ENCODE data around the gene SARDH. TPM values are rescaled to one million over a fixed set of nuclear protein-coding genes. Genes with fewer than 3 reads are reported as not detected.

Gene SARDH
- total RNA-seq, 1 experiment from 2014 or later: 20.9 TPM

- H3K4me3 ChIP-seq: no peak overlapping the region
- peaks cover 27% of the 10 kb centered on the region for H3K4me1 ChIP-seq (replicated peaks)
- H3K27me3 ChIP-seq (replicated peaks): no peaks in the 10 kb centered on the region
- H3K36me3 ChIP-seq: peaks cover 42% of the 10 kb centered on the region
- H3K9me3 ChIP-seq (replicated peaks): no peaks in the 10 kb centered on the region
- no peak overlapping the region for H3K27ac ChIP-seq
- no peak for DNase-seq (ENCODE audit: low read depth in 1 of 2, low spot score in 2 of 2)
Measured at GRCh38 chr9:133707763-133708245, 30.3 kb downstream of the SARDH start.

GRCh38 chr9:133707065-133707762, 30.9 kb downstream of the SARDH start:
- Histone ChIP-seq H3K4me1 (replicated peaks) (peaks cover 22% of the 10 kb centered on the region), H3K9me3 (replicated peaks) (no peaks in the 10 kb centered on the region), H3K27ac (no peak overlapping the region), H3K4me3 (no peak overlapping the region), H3K27me3 (replicated peaks) (no peaks in the 10 kb centered on the region), H3K36me3 (peaks cover 36% of the 10 kb centered on the region)
- DNase-seq (ENCODE audit: low read depth in 1 of 2, low spot score in 2 of 2): no peak

- Histone ChIP-seq H3K4me3 (no peak overlapping the region), H3K9me3 (replicated peaks) (no peaks in the 10 kb centered on the region), H3K27ac (no peak overlapping the region), H3K36me3 (peaks cover 37% of the 10 kb centered on the region), H3K27me3 (replicated peaks) (no peaks in the 10 kb centered on the region), H3K4me1 (replicated peaks) (peaks cover 14% of the 10 kb centered on the region)
- DNase-seq (ENCODE audit: low read depth in 1 of 2, low spot score in 2 of 2): no peak
Measured at GRCh38 chr9:133706307-133707050, 31.7 kb downstream of the SARDH start.

- H3K9me3 ChIP-seq (replicated peaks): no peaks in the 10 kb centered on the region
- H3K4me1 ChIP-seq (replicated peaks): peaks cover 5% of the 10 kb centered on the region
- no peak for DNase-seq (ENCODE audit: low read depth in 1 of 2, low spot score in 2 of 2)
- no peaks in the 10 kb centered on the region for H3K27me3 ChIP-seq (replicated peaks)
- H3K36me3 ChIP-seq: peaks cover 35% of the 10 kb centered on the region
- no peak overlapping the region for H3K4me3 ChIP-seq
- no peak overlapping the region for H3K27ac ChIP-seq
Measured at GRCh38 chr9:133705576-133705975, 32.6 kb downstream of the SARDH start.

- no peaks in the 10 kb centered on the region for H3K9me3 ChIP-seq (replicated peaks)
Measured at GRCh38 chr9:133704711-133705181, 33.4 kb downstream of the SARDH start.

GRCh38 chr9:133703591-133704399, 34.4 kb downstream of the SARDH start:
- H3K36me3 ChIP-seq: peaks cover 29% of the 10 kb centered on the region

More at GRCh38 chr9:133704711-133705181, 33.4 kb downstream of the SARDH start:
- peaks cover 28% of the 10 kb centered on the region for H3K36me3 ChIP-seq
- H3K27me3 ChIP-seq (replicated peaks): no peaks in the 10 kb centered on the region
- H3K27ac ChIP-seq: no peak overlapping the region
- DNase-seq (ENCODE audit: low read depth in 1 of 2, low spot score in 2 of 2): no peak
- no peaks in the 10 kb centered on the region for H3K4me1 ChIP-seq (replicated peaks)
- H3K4me3 ChIP-seq: no peak overlapping the region

GRCh38 chr9:133702798-133703590, 35.2 kb downstream of the SARDH start:
- H3K27ac ChIP-seq: no peak overlapping the region
- H3K27me3 ChIP-seq (replicated peaks): no peaks in the 10 kb centered on the region
- H3K4me1 ChIP-seq (replicated peaks): no peaks in the 10 kb centered on the region
- no peaks in the 10 kb centered on the region for H3K9me3 ChIP-seq (replicated peaks)
- DNase-seq (ENCODE audit: low read depth in 1 of 2, low spot score in 2 of 2): no peak
- peaks cover 22% of the 10 kb centered on the region for H3K36me3 ChIP-seq
- H3K4me3 ChIP-seq: no peak overlapping the region

More at GRCh38 chr9:133703591-133704399, 34.4 kb downstream of the SARDH start:
- no peaks in the 10 kb centered on the region for H3K27me3 ChIP-seq (replicated peaks)
- H3K4me1 ChIP-seq (replicated peaks): no peaks in the 10 kb centered on the region
- DNase-seq (ENCODE audit: low read depth in 1 of 2, low spot score in 2 of 2): no peak
- no peaks in the 10 kb centered on the region for H3K9me3 ChIP-seq (replicated peaks)
- no peak overlapping the region for H3K27ac ChIP-seq
- no peak overlapping the region for H3K4me3 ChIP-seq

GRCh38 chr9:133701981-133702797, 36.0 kb downstream of the SARDH start:
- Histone ChIP-seq H3K9me3 (replicated peaks) (no peaks in the 10 kb centered on the region), H3K4me1 (replicated peaks) (no peaks in the 10 kb centered on the region), H3K27ac (no peak overlapping the region), H3K27me3 (replicated peaks) (no peaks in the 10 kb centered on the region), H3K36me3 (peaks cover 21% of the 10 kb centered on the region), H3K4me3 (no peak overlapping the region)
- no peak for DNase-seq (ENCODE audit: low read depth in 1 of 2, low spot score in 2 of 2)

GRCh38 chr9:133701321-133701980, 36.7 kb downstream of the SARDH start:
- Histone ChIP-seq H3K9me3 (replicated peaks) (no peaks in the 10 kb centered on the region), H3K36me3 (peaks cover 20% of the 10 kb centered on the region), H3K4me3 (no peak overlapping the region), H3K4me1 (replicated peaks) (no peaks in the 10 kb centered on the region), H3K27ac (no peak overlapping the region), H3K27me3 (replicated peaks) (no peaks in the 10 kb centered on the region)
- DNase-seq (ENCODE audit: low read depth in 1 of 2, low spot score in 2 of 2): no peak

- peaks cover 18% of the 10 kb centered on the region for H3K36me3 ChIP-seq
- no peak overlapping the region for H3K27ac ChIP-seq
- DNase-seq (ENCODE audit: low read depth in 1 of 2, low spot score in 2 of 2): no peak
Measured at GRCh38 chr9:133700819-133701320, 37.3 kb downstream of the SARDH start.

GRCh38 chr9:133699546-133699945, 38.6 kb downstream of the SARDH start:
- H3K9me3 ChIP-seq (replicated peaks): no peaks in the 10 kb centered on the region

More at GRCh38 chr9:133700819-133701320, 37.3 kb downstream of the SARDH start:
- H3K27me3 ChIP-seq (replicated peaks): no peaks in the 10 kb centered on the region
- no peaks in the 10 kb centered on the region for H3K4me1 ChIP-seq (replicated peaks)
- H3K9me3 ChIP-seq (replicated peaks): no peaks in the 10 kb centered on the region
- no peak overlapping the region for H3K4me3 ChIP-seq

GRCh38 chr9:133696071-133696472, 42.1 kb downstream of the SARDH start:
- DNase-seq (ENCODE audit: low read depth in 1 of 2, low spot score in 2 of 2): no peak
- no peak overlapping the region for H3K4me3 ChIP-seq
- no peaks in the 10 kb centered on the region for H3K4me1 ChIP-seq (replicated peaks)

More at GRCh38 chr9:133699546-133699945, 38.6 kb downstream of the SARDH start:
- no peak overlapping the region for H3K4me3 ChIP-seq
- no peaks in the 10 kb centered on the region for H3K27me3 ChIP-seq (replicated peaks)
- H3K27ac ChIP-seq: no peak overlapping the region
- no peaks in the 10 kb centered on the region for H3K4me1 ChIP-seq (replicated peaks)
- no peak for DNase-seq (ENCODE audit: low read depth in 1 of 2, low spot score in 2 of 2)
- H3K36me3 ChIP-seq: peaks cover 25% of the 10 kb centered on the region

More at GRCh38 chr9:133696071-133696472, 42.1 kb downstream of the SARDH start:
- Histone ChIP-seq H3K27me3 (replicated peaks) (no peaks in the 10 kb centered on the region), H3K27ac (no peak overlapping the region), H3K36me3 (peaks cover 36% of the 10 kb centered on the region), H3K9me3 (replicated peaks) (no peaks in the 10 kb centered on the region)

Data from SJSA1 (cell line).